ENCODE data around the gene CYP4F22. TPM values are rescaled to one million over a fixed set of nuclear protein-coding genes. Genes with fewer than 3 reads are reported as not detected.
"Not testable (repeated sequence)": the region's sequence is repeated elsewhere in the genome, so short reads cannot be mapped to it uniquely, and the experiment has no call there.

The CYP4F22 gene
- polyA plus RNA-seq, 12 donors, result 0.32 to 1.8 (median 1.5) TPM; not detected in 9

GRCh38 chr19:15488489-15489226, 19.7 kb upstream of the CYP4F22 start:
- DNase-seq, result peak; percentile 9

GRCh38 chr19:15495151-15495550, 13.2 kb upstream of the CYP4F22 start:
- DNase-seq, result no peak

GRCh38 chr19:15498156-15498858, 10.0 kb upstream of the CYP4F22 start:
- no peak for DNase-seq

- no peak for DNase-seq
These were observed 9.4 kb upstream of the CYP4F22 start for GRCh38 chr19:15498910-15499309.

GRCh38 chr19:15501596-15501995, 6.7 kb upstream of the CYP4F22 start:
- no peak for DNase-seq

- DNase-seq, result no peak
These were observed 6.1 kb upstream of the CYP4F22 start for GRCh38 chr19:15502264-15502663.

- DNase-seq, result no peak
These were observed 2.2 kb upstream of the CYP4F22 start for GRCh38 chr19:15506074-15506571.

GRCh38 chr19:15507068-15508034, 974 bp upstream of the CYP4F22 start:
- no peak for DNase-seq

- DNase-seq, result no peak
These were observed 3.5 kb downstream of the CYP4F22 start for GRCh38 chr19:15511671-15512424.

GRCh38 chr19:15515227-15515625, 6.9 kb downstream of the CYP4F22 start:
- not testable (repeated sequence) for DNase-seq

GRCh38 chr19:15516363-15516762, 8.0 kb downstream of the CYP4F22 start:
- no peak for DNase-seq

GRCh38 chr19:15517778-15518177, 9.5 kb downstream of the CYP4F22 start:
- DNase-seq, result no peak

- no peak for DNase-seq
These were observed 11.2 kb downstream of the CYP4F22 start for GRCh38 chr19:15519433-15519976.

- no peak for DNase-seq
These were observed 16.5 kb downstream of the CYP4F22 start for GRCh38 chr19:15524781-15525180.

GRCh38 chr19:15525291-15525690, 17.0 kb downstream of the CYP4F22 start:
- no peak for DNase-seq

- no peak for DNase-seq
These were observed 18.1 kb downstream of the CYP4F22 start for GRCh38 chr19:15526408-15526807.

GRCh38 chr19:15527705-15528104, 19.4 kb downstream of the CYP4F22 start:
- DNase-seq, result no peak

- DNase-seq, result no peak
These were observed 21.5 kb downstream of the CYP4F22 start for GRCh38 chr19:15529774-15530372.

GRCh38 chr19:15532779-15533521, 24.6 kb downstream of the CYP4F22 start:
- DNase-seq, result no peak

- DNase-seq, result not testable (repeated sequence)
These were observed 25.2 kb downstream of the CYP4F22 start for GRCh38 chr19:15533522-15533830.

Data from muscle of arm (tissue), 12 donors.